Measurements from ENCODE around the gene ERC2.

- no peak for TF ChIP-seq ZNF830 (tag by site-specific recombination; IDR thresholded peaks at IDR 0.05; ENCODE audit: low read depth)
- TF ChIP-seq CTCF (tag by site-specific recombination; IDR thresholded peaks at IDR 0.05), result no peak
- TF ChIP-seq ZNF664 (tag by site-specific recombination; IDR thresholded peaks at IDR 0.05), result no peak
- TF ChIP-seq ZNF423 (tag by site-specific recombination; IDR thresholded peaks at IDR 0.05), result no peak
- TF ChIP-seq ZNF677 (tag by site-specific recombination; IDR thresholded peaks at IDR 0.05), result no peak
- no peak for TF ChIP-seq PRDM1 (tag by site-specific recombination; IDR thresholded peaks at IDR 0.05)
- no peak for TF ChIP-seq ZNF175 (tag by site-specific recombination; IDR thresholded peaks at IDR 0.05)
Observed at GRCh38 chr3:56488812-56489600, 20.7 kb upstream of the ERC2 start.

Data from HEK293 (cell line).